GM12878 (cell line): ENCODE measurements around the gene TADA2A.

Source experiments
- CHD2 ChIP-seq: IDR thresholded peaks from 2 replicates; pipeline ENCODE4 v1.6.1; 2011; ENCODE audit warnings: low read depth, low read length, improper control_type of control experiment, borderline replicate concordance
- KDM1A ChIP-seq: fragments of 200-600 bp; sonication (generic); IDR thresholded peaks from 2 replicates; pipeline ENCODE4 v1.6.1; 2016; ENCODE audit warnings: borderline replicate concordance
- MLLT1 ChIP-seq: fragments of 450-650 bp; IDR thresholded peaks from 2 replicates; pipeline ENCODE4 v1.6.1; 2016; ENCODE audit warnings: mild to moderate bottlenecking
- POLR2A ChIP-seq: IDR thresholded peaks from 2 replicates; pipeline ENCODE4 v1.6.1; 2011; ENCODE audit warnings: low read depth, mild to moderate bottlenecking, low read length
- POLR2AphosphoS5 ChIP-seq: IDR thresholded peaks from 2 replicates; pipeline ENCODE4 v1.6.1; 2011; ENCODE audit warnings: mild to moderate bottlenecking, low read length, inconsistent platforms
- SIN3A ChIP-seq: IDR thresholded peaks from 2 replicates; pipeline ENCODE4 v1.6.1; 2012; ENCODE audit warnings: low read depth, low read length, improper control_type of control experiment
- TF ChIP-seq, protein P1 (sequence below), 3 experiments: IDR thresholded peaks in 2 of 3; conservative IDR thresholded peaks in 1 of 3; 2 replicates each; pipeline ENCODE4 v1.5.1; 2011; ENCODE audit warnings: low read depth in 3 of 3, low read length in 3 of 3, mild to moderate bottlenecking in 3 of 3, control low read depth in 2 of 3, moderate library complexity in 2 of 3, inconsistent platforms in 1 of 3, mixed read lengths in 1 of 3; ENCODE audit not compliant: control insufficient read depth in 2 of 3, insufficient read depth in 1 of 3; ENCODE audit errors: extremely low read depth in 1 of 3
- TF ChIP-seq, protein P2 (sequence below): IDR thresholded peaks from 2 replicates; pipeline ENCODE4 v1.6.1; 2012; ENCODE audit warnings: low read depth, low read length, improper control_type of control experiment
- TF ChIP-seq, protein P3 (sequence below): IDR thresholded peaks from 2 replicates; pipeline ENCODE4 v1.6.1; 2011; ENCODE audit warnings: low read depth, low read length, improper control_type of control experiment, borderline replicate concordance

DNA sequence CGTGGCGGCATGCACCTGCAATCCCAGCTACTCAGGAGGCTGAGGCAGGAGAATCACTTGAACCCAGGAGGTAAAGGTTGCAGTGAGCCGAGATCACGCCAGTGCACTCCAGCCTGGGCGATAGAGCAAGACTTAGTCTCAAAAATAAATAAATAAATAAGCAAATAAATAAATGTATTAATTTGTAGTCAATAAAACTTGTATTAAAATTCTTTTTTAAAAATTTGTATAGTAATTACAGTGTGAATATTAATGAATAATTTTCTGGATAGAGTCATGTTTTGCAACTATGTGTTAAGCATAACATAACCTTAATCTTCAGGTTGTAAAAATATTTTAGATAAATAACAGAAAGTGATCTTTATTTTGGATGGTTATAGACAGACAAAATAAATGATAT, 55.8 kb downstream of the TADA2A start:
- TF ChIP-seq, protein P1, sequence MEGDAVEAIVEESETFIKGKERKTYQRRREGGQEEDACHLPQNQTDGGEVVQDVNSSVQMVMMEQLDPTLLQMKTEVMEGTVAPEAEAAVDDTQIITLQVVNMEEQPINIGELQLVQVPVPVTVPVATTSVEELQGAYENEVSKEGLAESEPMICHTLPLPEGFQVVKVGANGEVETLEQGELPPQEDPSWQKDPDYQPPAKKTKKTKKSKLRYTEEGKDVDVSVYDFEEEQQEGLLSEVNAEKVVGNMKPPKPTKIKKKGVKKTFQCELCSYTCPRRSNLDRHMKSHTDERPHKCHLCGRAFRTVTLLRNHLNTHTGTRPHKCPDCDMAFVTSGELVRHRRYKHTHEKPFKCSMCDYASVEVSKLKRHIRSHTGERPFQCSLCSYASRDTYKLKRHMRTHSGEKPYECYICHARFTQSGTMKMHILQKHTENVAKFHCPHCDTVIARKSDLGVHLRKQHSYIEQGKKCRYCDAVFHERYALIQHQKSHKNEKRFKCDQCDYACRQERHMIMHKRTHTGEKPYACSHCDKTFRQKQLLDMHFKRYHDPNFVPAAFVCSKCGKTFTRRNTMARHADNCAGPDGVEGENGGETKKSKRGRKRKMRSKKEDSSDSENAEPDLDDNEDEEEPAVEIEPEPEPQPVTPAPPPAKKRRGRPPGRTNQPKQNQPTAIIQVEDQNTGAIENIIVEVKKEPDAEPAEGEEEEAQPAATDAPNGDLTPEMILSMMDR (IDR thresholded peaks at IDR 0.05 in 2 of 3, conservative IDR thresholded peaks at IDR 0.05 in 1 of 3; ENCODE audit: control insufficient read depth in 2 of 3, extremely low read depth in 1 of 3, insufficient read depth in 1 of 3, low read depth in 3 of 3, low read length in 3 of 3): no peak
- no peak for TF ChIP-seq POLR2A
- TF ChIP-seq CHD2: no peak
- TF ChIP-seq POLR2AphosphoS5: no peak
- TF ChIP-seq, protein P2, sequence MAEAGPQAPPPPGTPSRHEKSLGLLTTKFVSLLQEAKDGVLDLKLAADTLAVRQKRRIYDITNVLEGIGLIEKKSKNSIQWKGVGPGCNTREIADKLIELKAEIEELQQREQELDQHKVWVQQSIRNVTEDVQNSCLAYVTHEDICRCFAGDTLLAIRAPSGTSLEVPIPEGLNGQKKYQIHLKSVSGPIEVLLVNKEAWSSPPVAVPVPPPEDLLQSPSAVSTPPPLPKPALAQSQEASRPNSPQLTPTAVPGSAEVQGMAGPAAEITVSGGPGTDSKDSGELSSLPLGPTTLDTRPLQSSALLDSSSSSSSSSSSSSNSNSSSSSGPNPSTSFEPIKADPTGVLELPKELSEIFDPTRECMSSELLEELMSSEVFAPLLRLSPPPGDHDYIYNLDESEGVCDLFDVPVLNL: no peak
- no peak for TF ChIP-seq KDM1A
- TF ChIP-seq SIN3A: no peak
- no peak for TF ChIP-seq MLLT1
- TF ChIP-seq, protein P3, sequence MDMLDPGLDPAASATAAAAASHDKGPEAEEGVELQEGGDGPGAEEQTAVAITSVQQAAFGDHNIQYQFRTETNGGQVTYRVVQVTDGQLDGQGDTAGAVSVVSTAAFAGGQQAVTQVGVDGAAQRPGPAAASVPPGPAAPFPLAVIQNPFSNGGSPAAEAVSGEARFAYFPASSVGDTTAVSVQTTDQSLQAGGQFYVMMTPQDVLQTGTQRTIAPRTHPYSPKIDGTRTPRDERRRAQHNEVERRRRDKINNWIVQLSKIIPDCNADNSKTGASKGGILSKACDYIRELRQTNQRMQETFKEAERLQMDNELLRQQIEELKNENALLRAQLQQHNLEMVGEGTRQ: no peak
